ENCODE measurements around the gene CYP27A1. TPM values are rescaled to one million over a fixed set of nuclear protein-coding genes. Genes with fewer than 3 reads are reported as not detected.

Gene CYP27A1
- 10 to 100 TPM; 37.2 to 62.8 TPM for total RNA-seq
- 30.2 TPM for polyA plus RNA-seq (ENCODE audit: insufficient read depth, low read depth, low replicate concordance)
- long read RNA-seq, donor 1, transcript CYP27A1-201 (9 exons, 2,286 nt): major isoform, 21 of 22 reads
- long read RNA-seq, donor 1, partial matches to known transcripts: 0 of 22 reads
- long read RNA-seq, donor 1, other reads (novel, unspliced or antisense): 0 of 22 reads
- long read RNA-seq, donor 2, transcript CYP27A1-201 (9 exons, 2,286 nt): major isoform, 10 of 11 reads
- long read RNA-seq, donor 2, partial matches to known transcripts: 0 of 11 reads
- long read RNA-seq, donor 2, other reads (novel, unspliced or antisense): 0 of 11 reads

DNA sequence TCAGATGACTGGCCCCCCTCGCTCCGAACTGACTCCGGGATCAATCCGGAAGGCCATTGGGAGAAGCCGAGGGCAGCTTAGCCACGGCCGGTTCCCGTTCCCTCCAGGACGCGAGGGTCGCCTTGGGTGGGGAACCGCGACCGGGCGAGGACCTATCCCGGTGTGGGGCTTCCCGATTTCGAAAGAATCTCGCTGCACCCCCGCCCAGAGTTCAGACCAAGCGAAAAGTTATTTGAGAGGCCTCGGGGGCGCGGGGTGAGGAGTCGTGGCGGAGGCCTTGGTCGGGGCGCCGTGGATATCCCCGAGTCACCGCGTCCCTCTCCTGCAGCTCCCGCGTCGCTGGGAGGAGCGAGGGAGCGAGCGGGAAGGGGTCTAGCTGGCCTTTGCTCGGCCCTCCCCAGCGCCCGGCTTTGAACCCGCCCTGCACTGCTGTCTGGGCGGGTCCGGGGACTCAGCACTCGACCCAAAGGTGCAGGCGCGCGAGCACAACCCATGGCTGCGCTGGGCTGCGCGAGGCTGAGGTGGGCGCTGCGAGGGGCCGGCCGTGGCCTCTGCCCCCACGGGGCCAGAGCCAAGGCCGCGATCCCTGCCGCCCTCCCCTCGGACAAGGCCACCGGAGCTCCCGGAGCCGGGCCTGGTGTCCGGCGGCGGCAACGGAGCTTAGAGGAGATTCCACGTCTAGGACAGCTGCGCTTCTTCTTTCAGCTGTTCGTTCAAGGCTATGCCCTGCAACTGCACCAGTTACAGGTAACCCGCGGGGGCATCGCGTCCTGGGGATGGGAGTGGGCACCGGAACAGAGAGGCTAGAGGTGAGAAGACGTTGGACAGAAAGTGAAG is at the start of gene CYP27A1:
Gene CYP27A1 (plus strand): TSS at position 457 of the 837 bp plus-strand sequence. CDS start 36 bp downstream, at position 493.
- TF ChIP-seq, protein P1, sequence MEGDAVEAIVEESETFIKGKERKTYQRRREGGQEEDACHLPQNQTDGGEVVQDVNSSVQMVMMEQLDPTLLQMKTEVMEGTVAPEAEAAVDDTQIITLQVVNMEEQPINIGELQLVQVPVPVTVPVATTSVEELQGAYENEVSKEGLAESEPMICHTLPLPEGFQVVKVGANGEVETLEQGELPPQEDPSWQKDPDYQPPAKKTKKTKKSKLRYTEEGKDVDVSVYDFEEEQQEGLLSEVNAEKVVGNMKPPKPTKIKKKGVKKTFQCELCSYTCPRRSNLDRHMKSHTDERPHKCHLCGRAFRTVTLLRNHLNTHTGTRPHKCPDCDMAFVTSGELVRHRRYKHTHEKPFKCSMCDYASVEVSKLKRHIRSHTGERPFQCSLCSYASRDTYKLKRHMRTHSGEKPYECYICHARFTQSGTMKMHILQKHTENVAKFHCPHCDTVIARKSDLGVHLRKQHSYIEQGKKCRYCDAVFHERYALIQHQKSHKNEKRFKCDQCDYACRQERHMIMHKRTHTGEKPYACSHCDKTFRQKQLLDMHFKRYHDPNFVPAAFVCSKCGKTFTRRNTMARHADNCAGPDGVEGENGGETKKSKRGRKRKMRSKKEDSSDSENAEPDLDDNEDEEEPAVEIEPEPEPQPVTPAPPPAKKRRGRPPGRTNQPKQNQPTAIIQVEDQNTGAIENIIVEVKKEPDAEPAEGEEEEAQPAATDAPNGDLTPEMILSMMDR (IDR thresholded peaks at IDR 0.05): no peak
- TF ChIP-seq POLR2A (IDR thresholded peaks at IDR 0.05): no peak
- H3K4me3 ChIP-seq: peak within 1 kb of the TSS; percentile 61 to 79
- H3K36me3 ChIP-seq (ENCODE audit: low read depth, missing control alignments): no peaks in the 10 kb centered on the region
- H3K27ac ChIP-seq: peak within 1 kb of the TSS; percentile 78 to 81
- intact Hi-C loops (cut with DNase I; ENCODE audit: low total_unique reads): no loop called here
- no peaks in the 10 kb centered on the region for H3K9me3 ChIP-seq
- H3K4me1 ChIP-seq: peaks cover 6% of the 10 kb centered on the region
- peak; percentile 65 for DNase-seq
- WGBS, 2 donors: 1 to 2% methylated on average over 16 to 76 of the region's 76 CpGs
- H3K27me3 ChIP-seq: no peaks in the 10 kb centered on the region

DNA sequence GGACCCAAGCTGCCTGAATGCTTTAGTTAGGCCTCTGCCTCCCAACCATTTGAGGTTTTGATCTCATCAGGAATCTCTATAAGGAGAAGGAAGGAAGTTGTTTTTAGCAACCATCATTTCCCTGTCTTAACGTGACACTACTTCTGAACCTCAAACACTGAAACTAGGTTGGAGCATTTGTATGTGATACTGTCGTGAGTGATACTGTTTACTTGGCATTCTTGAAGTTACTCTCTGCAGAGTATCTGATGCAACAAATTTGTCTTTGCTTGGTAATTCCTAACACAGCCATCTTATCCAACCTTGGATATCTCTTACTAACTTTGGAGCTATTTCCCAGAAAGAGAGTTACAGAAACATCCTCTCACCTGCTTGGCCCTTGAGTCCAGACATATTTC is 49.2 kb upstream of the CYP27A1 start:
- peaks cover 9% of the 10 kb centered on the region for H3K4me1 ChIP-seq

DNA sequence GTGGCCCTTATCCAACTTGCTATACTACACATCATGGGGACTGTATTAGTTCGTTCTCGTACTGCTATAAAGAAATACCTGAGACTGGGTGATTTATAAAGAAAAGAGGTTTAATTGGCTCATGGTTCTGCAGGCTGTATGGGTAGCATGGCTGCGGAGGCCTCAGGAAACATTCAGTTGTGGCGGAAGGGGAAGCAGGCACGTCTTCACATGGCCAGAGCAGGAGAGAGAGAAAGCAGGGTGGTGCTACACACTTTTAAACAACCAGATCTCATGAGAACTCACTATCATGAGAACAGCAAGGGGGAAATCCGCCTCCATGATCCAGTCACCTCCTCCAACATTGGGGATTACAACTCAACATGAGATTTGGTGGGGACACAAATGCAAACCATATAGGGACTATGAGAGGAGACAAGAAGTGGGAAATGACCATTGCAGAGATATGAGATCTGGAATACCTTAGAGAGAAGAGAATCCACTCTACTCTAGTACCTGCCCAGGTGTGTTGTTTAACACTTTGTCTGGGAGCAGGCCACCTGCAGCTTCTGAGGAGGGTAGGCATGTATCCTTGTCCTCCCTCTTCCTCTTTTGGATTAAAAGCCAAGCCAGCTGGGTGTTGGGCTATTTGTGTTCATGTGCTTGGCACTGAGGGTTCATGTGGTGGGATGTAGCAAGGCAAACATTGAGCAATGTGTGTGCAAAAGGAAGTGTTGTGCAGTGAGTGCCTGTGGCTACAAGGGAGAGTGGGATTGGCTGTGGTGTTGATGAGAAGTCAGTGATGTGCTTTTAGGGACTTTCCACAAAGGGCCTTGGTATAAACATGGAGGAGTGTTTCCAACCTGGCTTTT is 48.6 kb upstream of the CYP27A1 start:
- intact Hi-C loops (cut with DNase I; ENCODE audit: low total_unique reads): no loop called here
- Histone ChIP-seq H3K27me3 (no peaks in the 10 kb centered on the region), H3K9me3 (no peaks in the 10 kb centered on the region), H3K36me3 (ENCODE audit: low read depth, missing control alignments) (no peaks in the 10 kb centered on the region), H3K27ac (no peak overlapping the region), H3K4me1 (peaks cover 9% of the 10 kb centered on the region), H3K4me3 (no peak overlapping the region)
- no peak for DNase-seq
- WGBS, 2 donors: 86 to 90% methylated on average over 6 of the region's 6 CpGs
- TF ChIP-seq, protein P1 (IDR thresholded peaks at IDR 0.05): no peak
- TF ChIP-seq POLR2A (IDR thresholded peaks at IDR 0.05): no peak

More for the DNA sequence above, 49.2 kb upstream of the CYP27A1 start:
- intact Hi-C loops (cut with DNase I; ENCODE audit: low total_unique reads): no loop called here
- H3K27ac ChIP-seq: no peak overlapping the region
- H3K9me3 ChIP-seq: no peaks in the 10 kb centered on the region
- H3K4me3 ChIP-seq: no peak overlapping the region
- DNase-seq: no peak
- WGBS, 2 donors: 73 to 79% methylated on average over 2 of the region's 2 CpGs
- H3K36me3 ChIP-seq (ENCODE audit: low read depth, missing control alignments): no peaks in the 10 kb centered on the region
- no peaks in the 10 kb centered on the region for H3K27me3 ChIP-seq
- no peak for TF ChIP-seq POLR2A (IDR thresholded peaks at IDR 0.05)
- TF ChIP-seq, protein P1 (IDR thresholded peaks at IDR 0.05): no peak

DNA sequence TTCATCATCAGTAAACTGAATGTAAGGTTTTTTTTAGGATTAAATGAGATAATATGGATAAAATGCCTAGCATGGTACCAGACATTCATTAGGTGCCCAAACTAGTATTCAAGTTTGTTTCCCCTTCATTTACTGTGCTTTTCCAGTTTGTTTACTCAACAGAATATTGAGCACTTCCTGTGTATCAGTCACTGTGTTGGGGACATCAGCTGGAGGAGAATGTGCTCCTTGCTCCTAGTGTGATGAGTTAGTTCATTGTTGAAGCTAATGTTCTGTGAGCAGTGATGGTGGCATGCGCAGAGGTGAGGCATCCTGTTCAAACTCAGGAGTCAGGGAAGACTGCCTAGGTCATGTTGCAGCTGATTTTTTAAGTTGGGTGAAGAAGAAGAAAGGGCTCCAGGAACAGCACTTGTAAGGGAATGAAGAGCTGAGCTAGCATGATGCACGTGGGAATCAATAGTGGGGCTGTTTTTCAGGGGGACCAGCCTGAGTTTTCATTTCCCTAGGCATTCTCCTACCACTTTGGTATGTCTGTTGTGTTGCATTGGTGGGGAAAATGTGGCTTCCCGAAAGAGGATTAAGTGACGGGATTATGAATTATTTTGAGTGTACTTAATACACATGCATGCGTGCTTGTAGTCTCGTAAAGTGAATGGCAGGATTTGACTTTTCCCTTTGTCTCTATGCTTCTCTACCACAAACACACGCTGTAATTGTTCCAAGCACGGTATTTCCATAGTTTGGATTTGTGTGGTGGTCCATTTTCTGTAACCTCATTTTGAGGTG is 47.6 kb upstream of the CYP27A1 start:
- 93 to 94% methylated on average over 8 of the region's 8 CpGs for WGBS, 2 donors
- Histone ChIP-seq H3K36me3 (ENCODE audit: low read depth, missing control alignments) (no peaks in the 10 kb centered on the region), H3K4me3 (no peak overlapping the region), H3K9me3 (no peaks in the 10 kb centered on the region), H3K4me1 (peaks cover 9% of the 10 kb centered on the region), H3K27ac (no peak overlapping the region), H3K27me3 (no peaks in the 10 kb centered on the region)
- intact Hi-C loops (cut with DNase I; ENCODE audit: low total_unique reads): no loop called here
- TF ChIP-seq, protein P1 (IDR thresholded peaks at IDR 0.05): no peak
- TF ChIP-seq POLR2A (IDR thresholded peaks at IDR 0.05): no peak
- no peak for DNase-seq
